ENCODE measurements around the gene TSC22D4. TPM values are rescaled to one million over a fixed set of nuclear protein-coding genes. Genes with fewer than 3 reads are reported as not detected.

The TSC22D4 gene
- total and polyA plus RNA-seq, 2 experiments from 2014 or later, result 14.6 to 24.9 TPM

GRCh38 chr7:100486753-100487446 lies 7.9 kb upstream of the TSC22D4 start:
- H3K27ac ChIP-seq (ENCODE audit: low read depth), result no peak overlapping the region
- H3K79me2 ChIP-seq (replicated peaks; ENCODE audit: insufficient read depth), result no peaks in the 10 kb centered on the region
- H3K9me3 Mint-ChIP-seq, result no peaks in the 10 kb centered on the region; the same call in 2 of the 3 replicates
- TF ChIP-seq ZNF331 (CRISPR knock-in tag; IDR thresholded peaks at IDR 0.05; ENCODE audit: low read depth) (no peak), ZNF462 (CRISPR knock-in tag; IDR thresholded peaks at IDR 0.05) (no peak), REST (IDR thresholded peaks at IDR 0.05; ENCODE audit: unreplicated experiment) (no peak), STAT1 (IDR thresholded peaks at IDR 0.05; ENCODE audit: unreplicated experiment) (no peak), EZH2phosphoT487 (IDR thresholded peaks at IDR 0.05; ENCODE audit: unreplicated experiment) (no peak), EZH2 (IDR thresholded peaks at IDR 0.05; ENCODE audit: low read depth, unreplicated experiment) (no peak), NANOG (IDR thresholded peaks at IDR 0.05; ENCODE audit: borderline replicate concordance) (no peak), JUNB (IDR thresholded peaks at IDR 0.05; ENCODE audit: unreplicated experiment) (no peak), ZNF114 (CRISPR knock-in tag; IDR thresholded peaks at IDR 0.05) (no peak), CREB1 (CRISPR knock-in tag; IDR thresholded peaks at IDR 0.05; ENCODE audit: low read depth) (no peak)
- TF ChIP-seq, protein P1, sequence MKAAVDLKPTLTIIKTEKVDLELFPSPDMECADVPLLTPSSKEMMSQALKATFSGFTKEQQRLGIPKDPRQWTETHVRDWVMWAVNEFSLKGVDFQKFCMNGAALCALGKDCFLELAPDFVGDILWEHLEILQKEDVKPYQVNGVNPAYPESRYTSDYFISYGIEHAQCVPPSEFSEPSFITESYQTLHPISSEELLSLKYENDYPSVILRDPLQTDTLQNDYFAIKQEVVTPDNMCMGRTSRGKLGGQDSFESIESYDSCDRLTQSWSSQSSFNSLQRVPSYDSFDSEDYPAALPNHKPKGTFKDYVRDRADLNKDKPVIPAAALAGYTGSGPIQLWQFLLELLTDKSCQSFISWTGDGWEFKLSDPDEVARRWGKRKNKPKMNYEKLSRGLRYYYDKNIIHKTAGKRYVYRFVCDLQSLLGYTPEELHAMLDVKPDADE (IDR thresholded peaks at IDR 0.05), result no peak
- peaks cover 22% of the 10 kb centered on the region for H3K4me1 ChIP-seq (ENCODE audit: insufficient read depth)
- H3K4me2 ChIP-seq, result 0 out of 2 replicates have a peak overlapping the region, but pooled peaks have one; percentile 62
- no peak overlapping the region for H2AFZ ChIP-seq
- no peaks in the 10 kb centered on the region for H3K27me3 ChIP-seq (ENCODE audit: insufficient read depth)
- DNase-seq (ENCODE audit: low spot score) (peak; percentile 88), ATAC-seq (peak; percentile 4)
- H3K27ac Mint-ChIP-seq, result no peak overlapping the region
- H3K9me2 ChIP-seq (ENCODE audit: insufficient read depth), result no peaks in the 10 kb centered on the region
- peaks cover 21% of the 10 kb centered on the region for H3K27me3 Mint-ChIP-seq (ENCODE audit: insufficient read depth, low read depth, poor library complexity)
- H3K36me3 ChIP-seq (ENCODE audit: insufficient read depth), result no peaks in the 10 kb centered on the region
- no peaks in the 10 kb centered on the region; the same call in 2 of the 3 replicates for H3K36me3 Mint-ChIP-seq (ENCODE audit: low read depth)
- H3K4me1 Mint-ChIP-seq, result peaks cover 37% of the 10 kb centered on the region
- H4K20me1 ChIP-seq (replicated peaks; ENCODE audit: insufficient read depth), result no peaks in the 10 kb centered on the region
- H3K4me3 Mint-ChIP-seq, result no peak overlapping the region
- H3K4me3 ChIP-seq, result no peak overlapping the region
- H3F3A ChIP-seq (replicated peaks; ENCODE audit: low read depth), result peaks cover 2% of the 10 kb centered on the region; the same call in 1 of the 2 replicates
